Measurements from ENCODE around the gene SMAD4.

SMAD4 gene

GRCh38 chr18:51039138-51040112 is 9.4 kb downstream of the SMAD4 start:
- ATAC-seq: peak; percentile 60
- H3K27ac Mint-ChIP-seq: peak overlapping the region; percentile 53

GRCh38 chr18:51041677-51042352 is 11.8 kb downstream of the SMAD4 start:
- no peaks in the 10 kb centered on the region for H3K9me3 Mint-ChIP-seq
- H3K27me3 Mint-ChIP-seq: no peaks in the 10 kb centered on the region
- H3K27ac Mint-ChIP-seq: no peak overlapping the region
- no peak overlapping the region for H3K4me3 Mint-ChIP-seq
- peaks cover 23% of the 10 kb centered on the region for H3K36me3 Mint-ChIP-seq
- ATAC-seq: no peak
- H3K4me1 Mint-ChIP-seq: peaks cover 80% of the 10 kb centered on the region

More at GRCh38 chr18:51039138-51040112, 9.4 kb downstream of the SMAD4 start:
- no peaks in the 10 kb centered on the region for H3K27me3 Mint-ChIP-seq
- no peak overlapping the region for H3K4me3 Mint-ChIP-seq
- H3K4me1 Mint-ChIP-seq: peaks cover 88% of the 10 kb centered on the region
- peaks cover 26% of the 10 kb centered on the region for H3K36me3 Mint-ChIP-seq
- H3K9me3 Mint-ChIP-seq: no peaks in the 10 kb centered on the region

GRCh38 chr18:51044928-51045585 is 15.0 kb downstream of the SMAD4 start:
- Mint-ChIP-seq H3K9me3 (no peaks in the 10 kb centered on the region), H3K27me3 (no peaks in the 10 kb centered on the region), H3K4me3 (no peak overlapping the region), H3K27ac (no peak overlapping the region), H3K4me1 (peaks cover 50% of the 10 kb centered on the region), H3K36me3 (peaks cover 23% of the 10 kb centered on the region)
- no peak for ATAC-seq

GRCh38 chr18:51048190-51048589 is 18.2 kb downstream of the SMAD4 start:
- Mint-ChIP-seq H3K27me3 (no peaks in the 10 kb centered on the region), H3K27ac (no peak overlapping the region), H3K4me1 (peaks cover 37% of the 10 kb centered on the region), H3K4me3 (no peak overlapping the region), H3K36me3 (peaks cover 21% of the 10 kb centered on the region), H3K9me3 (no peaks in the 10 kb centered on the region)
- ATAC-seq: no peak

- no peak overlapping the region for H3K27ac Mint-ChIP-seq
- no peaks in the 10 kb centered on the region for H3K27me3 Mint-ChIP-seq
- H3K36me3 Mint-ChIP-seq: peaks cover 17% of the 10 kb centered on the region
- no peak for ATAC-seq
- no peak overlapping the region for H3K4me3 Mint-ChIP-seq
- peaks cover 36% of the 10 kb centered on the region for H3K4me1 Mint-ChIP-seq
- H3K9me3 Mint-ChIP-seq: no peaks in the 10 kb centered on the region
Observed at GRCh38 chr18:51049137-51049536, 19.1 kb downstream of the SMAD4 start.

GRCh38 chr18:51051105-51051712 is 21.2 kb downstream of the SMAD4 start:
- Mint-ChIP-seq H3K36me3 (peaks cover 8% of the 10 kb centered on the region), H3K9me3 (no peaks in the 10 kb centered on the region), H3K4me1 (peaks cover 23% of the 10 kb centered on the region), H3K4me3 (no peak overlapping the region), H3K27me3 (no peaks in the 10 kb centered on the region), H3K27ac (peak overlapping the region; percentile 12)
- ATAC-seq: peak; percentile 63

GRCh38 chr18:51053814-51054213 is 23.8 kb downstream of the SMAD4 start:
- ATAC-seq: no peak
- H3K4me3 Mint-ChIP-seq: no peak overlapping the region
- H3K27ac Mint-ChIP-seq: no peak overlapping the region
- H3K27me3 Mint-ChIP-seq: no peaks in the 10 kb centered on the region
- no peaks in the 10 kb centered on the region for H3K9me3 Mint-ChIP-seq
- H3K36me3 Mint-ChIP-seq: peaks cover 21% of the 10 kb centered on the region
- H3K4me1 Mint-ChIP-seq: peaks cover 23% of the 10 kb centered on the region

GRCh38 chr18:51054764-51055163 is 24.8 kb downstream of the SMAD4 start:
- no peak overlapping the region for H3K4me3 Mint-ChIP-seq
- peaks cover 23% of the 10 kb centered on the region for H3K36me3 Mint-ChIP-seq
- no peaks in the 10 kb centered on the region for H3K9me3 Mint-ChIP-seq
- no peaks in the 10 kb centered on the region for H3K27me3 Mint-ChIP-seq
- no peak overlapping the region for H3K27ac Mint-ChIP-seq
- H3K4me1 Mint-ChIP-seq: peaks cover 23% of the 10 kb centered on the region
- no peak for ATAC-seq

GRCh38 chr18:51059969-51060368 is 30.0 kb downstream of the SMAD4 start:
- ATAC-seq: no peak
- Mint-ChIP-seq H3K27me3 (no peaks in the 10 kb centered on the region), H3K9me3 (no peaks in the 10 kb centered on the region), H3K36me3 (peaks cover 37% of the 10 kb centered on the region), H3K27ac (no peak overlapping the region), H3K4me1 (no peaks in the 10 kb centered on the region), H3K4me3 (no peak overlapping the region)

- no peaks in the 10 kb centered on the region for H3K4me1 Mint-ChIP-seq
- no peak overlapping the region for H3K4me3 Mint-ChIP-seq
- no peaks in the 10 kb centered on the region for H3K9me3 Mint-ChIP-seq
- H3K27me3 Mint-ChIP-seq: no peaks in the 10 kb centered on the region
- peaks cover 31% of the 10 kb centered on the region for H3K36me3 Mint-ChIP-seq
- no peak overlapping the region for H3K27ac Mint-ChIP-seq
- no peak for ATAC-seq
Observed at GRCh38 chr18:51064256-51064655, 34.2 kb downstream of the SMAD4 start.

GRCh38 chr18:51066273-51066672 is 36.3 kb downstream of the SMAD4 start:
- no peaks in the 10 kb centered on the region for H3K27me3 Mint-ChIP-seq
- ATAC-seq: no peak
- no peaks in the 10 kb centered on the region for H3K4me1 Mint-ChIP-seq
- H3K9me3 Mint-ChIP-seq: no peaks in the 10 kb centered on the region
- peaks cover 37% of the 10 kb centered on the region for H3K36me3 Mint-ChIP-seq
- H3K4me3 Mint-ChIP-seq: no peak overlapping the region
- no peak overlapping the region for H3K27ac Mint-ChIP-seq

GRCh38 chr18:51068105-51068504 is 38.1 kb downstream of the SMAD4 start:
- Mint-ChIP-seq H3K4me3 (no peak overlapping the region), H3K36me3 (peaks cover 50% of the 10 kb centered on the region), H3K27ac (no peak overlapping the region), H3K9me3 (no peaks in the 10 kb centered on the region), H3K4me1 (peaks cover 10% of the 10 kb centered on the region), H3K27me3 (no peaks in the 10 kb centered on the region)
- ATAC-seq: no peak

- ATAC-seq: no peak
- peaks cover 25% of the 10 kb centered on the region for H3K4me1 Mint-ChIP-seq
- H3K9me3 Mint-ChIP-seq: no peaks in the 10 kb centered on the region
- H3K27me3 Mint-ChIP-seq: no peaks in the 10 kb centered on the region
- no peak overlapping the region for H3K4me3 Mint-ChIP-seq
- H3K36me3 Mint-ChIP-seq: peaks cover 48% of the 10 kb centered on the region
- peak overlapping the region; percentile 49 for H3K27ac Mint-ChIP-seq
Observed at GRCh38 chr18:51069885-51070284, 39.9 kb downstream of the SMAD4 start.

GRCh38 chr18:51070545-51070944 is 40.5 kb downstream of the SMAD4 start:
- Mint-ChIP-seq H3K36me3 (peaks cover 51% of the 10 kb centered on the region), H3K27me3 (no peaks in the 10 kb centered on the region), H3K4me1 (peaks cover 28% of the 10 kb centered on the region), H3K9me3 (no peaks in the 10 kb centered on the region), H3K4me3 (no peak overlapping the region), H3K27ac (no peak overlapping the region)
- ATAC-seq: no peak
